ENCODE results near the gene ZNF500. TPM values are rescaled to one million over a fixed set of nuclear protein-coding genes. Genes with fewer than 3 reads are reported as not detected.
A peak's percentile ranks its signal among the peaks of the same experiment; 100 is the strongest.

ZNF500 gene
- total RNA-seq, 2 experiments from 2014 or later: 10.9 to 12.8 TPM

DNA sequence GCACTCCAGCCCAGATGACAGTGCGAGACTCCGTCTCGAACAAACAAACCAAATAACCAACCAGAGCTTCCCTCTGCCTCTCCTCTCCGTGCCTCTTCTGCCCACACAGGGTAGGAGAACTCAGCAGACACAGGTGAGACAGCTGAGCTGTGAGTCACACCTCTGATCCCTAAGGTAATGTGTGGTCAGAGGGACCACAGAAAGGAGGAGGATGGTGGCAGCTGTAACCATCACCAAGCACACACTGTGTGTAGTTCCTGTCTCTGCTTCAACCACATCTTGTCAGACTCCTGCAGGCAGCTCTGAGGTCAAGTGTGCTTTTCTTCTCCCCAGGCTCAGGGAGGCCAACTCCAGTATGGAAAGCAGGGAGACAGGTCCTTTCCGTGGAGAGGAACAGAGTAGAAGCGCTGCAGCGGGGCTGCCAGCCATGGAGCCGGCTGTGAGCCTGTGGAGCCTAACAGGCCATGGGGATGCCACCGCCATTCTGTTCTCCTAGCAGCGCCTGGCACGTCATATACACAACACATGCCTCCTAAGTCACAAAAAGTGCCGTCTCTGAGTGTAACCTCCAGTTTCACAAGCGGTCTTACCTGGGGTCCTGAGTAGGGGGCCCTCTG, 66.5 kb downstream of the ZNF500 start:
- peaks cover 15% of the 10 kb centered on the region for H3K4me1 Mint-ChIP-seq (ENCODE audit: low read depth)
- peaks cover 15% of the 10 kb centered on the region for H3K36me3 Mint-ChIP-seq (ENCODE audit: low read depth)
- H3K27ac Mint-ChIP-seq: no peak overlapping the region
- ChIA-PET POLR2A (interaction anchor here (0.8 kb wide), 1 partner anchor 9 kb away, joined by 3 read pairs; no protein-coding TSS in a partner anchor), CTCF (interaction anchor here (1.2 kb wide), 1 partner anchor 9 kb away, joined by 3 read pairs; no protein-coding TSS in a partner anchor)
- no peaks in the 10 kb centered on the region for H3K27me3 Mint-ChIP-seq
- ATAC-seq (peak; percentile 86), DNase-seq (peak; percentile 73)
- no peak overlapping the region for H3K4me3 Mint-ChIP-seq
- intact Hi-C loops (cut with micrococcal nuclease): no loop called here
- no peaks in the 10 kb centered on the region for H3K9me3 Mint-ChIP-seq
- TF ChIP-seq, protein P1, sequence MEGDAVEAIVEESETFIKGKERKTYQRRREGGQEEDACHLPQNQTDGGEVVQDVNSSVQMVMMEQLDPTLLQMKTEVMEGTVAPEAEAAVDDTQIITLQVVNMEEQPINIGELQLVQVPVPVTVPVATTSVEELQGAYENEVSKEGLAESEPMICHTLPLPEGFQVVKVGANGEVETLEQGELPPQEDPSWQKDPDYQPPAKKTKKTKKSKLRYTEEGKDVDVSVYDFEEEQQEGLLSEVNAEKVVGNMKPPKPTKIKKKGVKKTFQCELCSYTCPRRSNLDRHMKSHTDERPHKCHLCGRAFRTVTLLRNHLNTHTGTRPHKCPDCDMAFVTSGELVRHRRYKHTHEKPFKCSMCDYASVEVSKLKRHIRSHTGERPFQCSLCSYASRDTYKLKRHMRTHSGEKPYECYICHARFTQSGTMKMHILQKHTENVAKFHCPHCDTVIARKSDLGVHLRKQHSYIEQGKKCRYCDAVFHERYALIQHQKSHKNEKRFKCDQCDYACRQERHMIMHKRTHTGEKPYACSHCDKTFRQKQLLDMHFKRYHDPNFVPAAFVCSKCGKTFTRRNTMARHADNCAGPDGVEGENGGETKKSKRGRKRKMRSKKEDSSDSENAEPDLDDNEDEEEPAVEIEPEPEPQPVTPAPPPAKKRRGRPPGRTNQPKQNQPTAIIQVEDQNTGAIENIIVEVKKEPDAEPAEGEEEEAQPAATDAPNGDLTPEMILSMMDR (IDR thresholded peaks at IDR 0.05): no peak

DNA sequence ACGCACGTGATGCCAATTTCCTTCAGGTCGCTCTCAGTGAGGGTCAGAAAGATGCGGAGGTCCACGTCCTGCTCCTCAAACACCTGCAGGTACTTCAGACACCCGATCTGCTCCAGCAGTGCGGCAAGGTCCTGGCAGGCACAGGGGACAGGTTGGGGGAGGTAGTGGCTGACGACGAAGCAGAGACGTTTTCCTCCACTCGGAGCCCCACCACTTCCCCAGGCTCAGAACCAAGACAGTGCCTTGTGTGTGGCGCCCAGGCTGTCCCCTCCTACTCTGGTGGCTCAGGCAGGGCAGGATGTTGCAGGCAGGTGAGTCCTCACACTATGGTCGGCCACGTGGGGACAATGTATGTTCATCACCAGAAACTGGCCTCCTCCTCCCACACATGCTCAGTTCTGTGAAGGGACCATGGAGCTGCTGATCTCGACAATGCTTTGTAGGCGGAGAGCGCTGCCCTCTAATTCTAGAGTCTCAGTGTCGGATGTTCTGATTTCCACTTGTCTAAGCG, 67.9 kb downstream of the ZNF500 start:
- peaks cover 23% of the 10 kb centered on the region for H3K4me1 Mint-ChIP-seq (ENCODE audit: low read depth)
- no peak for DNase-seq

DNA sequence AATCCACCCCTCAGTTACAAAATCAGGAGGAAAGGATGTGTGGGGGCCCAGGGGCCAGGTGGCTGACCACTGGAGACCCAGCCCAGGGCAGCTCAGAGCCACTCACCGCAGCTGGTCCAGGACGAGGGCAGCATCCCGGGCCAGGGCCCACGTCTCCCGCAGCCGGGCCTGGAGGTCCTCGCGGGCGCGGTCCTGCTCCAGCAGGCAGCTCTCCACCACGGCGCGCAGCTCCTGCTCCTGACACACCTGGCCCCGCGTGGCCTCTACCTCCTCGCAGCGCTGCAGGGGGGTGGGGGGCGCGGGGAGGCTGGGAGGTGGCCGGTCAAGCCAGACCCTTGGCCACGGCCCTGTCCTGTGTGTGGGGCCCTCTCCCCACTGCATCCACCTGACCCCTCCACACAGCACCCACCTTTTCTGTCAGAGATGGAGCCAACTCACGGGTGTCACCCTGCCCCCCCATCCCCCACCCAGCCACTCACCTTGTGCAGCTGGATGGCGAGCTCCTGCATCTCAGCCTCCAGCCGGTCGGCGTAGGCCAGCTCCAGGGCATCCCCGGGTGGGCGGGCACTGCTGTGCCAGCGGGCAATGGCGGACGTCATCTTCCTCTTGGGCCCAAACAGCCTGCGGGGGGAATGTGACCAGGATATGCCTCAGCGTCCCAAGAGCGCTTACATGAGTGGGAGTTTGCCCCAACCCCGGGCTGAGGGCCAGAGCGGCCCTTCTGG, 68.5 kb downstream of the ZNF500 start:
- no peak for DNase-seq
- Mint-ChIP-seq H3K4me1 (ENCODE audit: low read depth) (peaks cover 23% of the 10 kb centered on the region), H3K27ac (no peak overlapping the region), H3K4me3 (no peak overlapping the region), H3K36me3 (ENCODE audit: low read depth) (peaks cover 13% of the 10 kb centered on the region), H3K9me3 (no peaks in the 10 kb centered on the region), H3K27me3 (no peaks in the 10 kb centered on the region)
- no peak for ATAC-seq
- TF ChIP-seq, protein P1 (IDR thresholded peaks at IDR 0.05): no peak
- POLR2A ChIA-PET: no interaction called here
- intact Hi-C loops (cut with micrococcal nuclease): no loop called here
- CTCF ChIA-PET: no interaction called here

More for the DNA sequence above, 67.9 kb downstream of the ZNF500 start:
- POLR2A ChIA-PET: no interaction called here
- intact Hi-C loops (cut with micrococcal nuclease): no loop called here
- Mint-ChIP-seq H3K27ac (no peak overlapping the region), H3K9me3 (no peaks in the 10 kb centered on the region), H3K36me3 (ENCODE audit: low read depth) (peaks cover 13% of the 10 kb centered on the region), H3K4me3 (no peak overlapping the region), H3K27me3 (no peaks in the 10 kb centered on the region)
- CTCF ChIA-PET: interaction anchor here (1.2 kb wide), 1 partner anchor 11 kb away, joined by 3 read pairs; no protein-coding TSS in a partner anchor
- ATAC-seq: no peak
- TF ChIP-seq, protein P1 (IDR thresholded peaks at IDR 0.05): no peak

Other genes starting within 250 kb of the ZNF500 start
- gene CDIP1, start 228.4 kb downstream of the ZNF500 start, total RNA-seq: 10 to 100 TPM; 31.9 to 32.2 TPM
- gene C16orf96, start 210.8 kb downstream of the ZNF500 start, total RNA-seq: under 1 TPM; 0.16 to 0.32 TPM
- 10 to 100 TPM; 12.2 to 13.4 TPM for gene UBALD1, start 152.3 kb downstream of the ZNF500 start, total RNA-seq
- gene MGRN1, start 142.3 kb downstream of the ZNF500 start, total RNA-seq: 10 to 100 TPM; 67.6 to 70.8 TPM
- 10 to 100 TPM; 22.3 to 25.6 TPM for gene NUDT16L1, start 73.6 kb downstream of the ZNF500 start, total RNA-seq
- gene ANKS3, start 32.9 kb downstream of the ZNF500 start, total RNA-seq: 10 to 100 TPM; 13.0 to 13.8 TPM
- under 1 TPM; 0.18 to 0.38 TPM for gene DNAAF8, start 32.6 kb downstream of the ZNF500 start, total RNA-seq
- gene SEPTIN12, start 21.2 kb upstream of the ZNF500 start, total RNA-seq: not detected
- not detected for gene SMIM22, start 28.2 kb upstream of the ZNF500 start, total RNA-seq
- gene ROGDI, start 35.5 kb upstream of the ZNF500 start, total RNA-seq: 1 to 10 TPM; 3.3 to 3.7 TPM
- 10 to 100 TPM; 63.7 to 64.8 TPM for gene GLYR1, start 80.1 kb upstream of the ZNF500 start, total RNA-seq
- gene UBN1, start 80.3 kb upstream of the ZNF500 start, total RNA-seq: 10 to 100 TPM; 25.4 to 25.6 TPM
- under 1 TPM in 1 of 2 experiments, not detected in 1; 0.05 TPM for gene PPL, start 170.0 kb upstream of the ZNF500 start, total RNA-seq
- gene SEC14L5, start 191.2 kb upstream of the ZNF500 start, total RNA-seq: under 1 TPM in 1 of 2 experiments, not detected in 1; 0.07 TPM

All from activated CD8-positive, alpha-beta T cell treated with anti-CD3 and anti-CD28 coated beads for 36 hours (primary cell).